Measurements from ENCODE around the gene CHRNA4. TPM values are rescaled to one million over a fixed set of nuclear protein-coding genes. Genes with fewer than 3 reads are reported as not detected.

The CHRNA4 gene
- polyA plus RNA-seq, 1 of the 3 experiments (the other 2 are of a cell fraction), result not detected

GRCh38 chr20:63308218-63308911 lies 52.8 kb downstream of the CHRNA4 start:
- 48% methylated on average over 4 of the region's 30 CpGs for WGBS (ENCODE audit: low lambda C conversion rate)

More at GRCh38 chr20:63308218-63308911, 52.8 kb downstream of the CHRNA4 start:
- H4K20me1 ChIP-seq (ENCODE audit: insufficient read depth), result no peaks in the 10 kb centered on the region
- ChIA-PET POLR2A (no interaction called here), CTCF (interaction anchor here (0.7 to 10.4 kb wide), 31 partner anchors 11 to 732 kb away, joined by 3 to 460 read pairs (median 12); partner anchors contain the start of genes CHRNA4, COL20A1 and NKAIN4)
- DNase-seq, result no peak
- H2AFZ ChIP-seq (ENCODE audit: low read depth), result no peak overlapping the region
- H3K27ac ChIP-seq (ENCODE audit: low read depth in 2 of 2, low read length in 1 of 2), result no peak overlapping the region
- no peak overlapping the region for H3K9ac ChIP-seq
- no peaks in the 10 kb centered on the region for H3K36me3 ChIP-seq (replicated peaks in 1 of 2; ENCODE audit: control insufficient read depth in 1 of 2, insufficient read depth in 2 of 2, low read length in 1 of 2)
- no peak overlapping the region for H3K4me3 ChIP-seq (ENCODE audit: low read depth in 2 of 2, low read length in 1 of 2)
- H3K9me3 ChIP-seq, result no peaks in the 10 kb centered on the region
- no peak overlapping the region for H3K4me2 ChIP-seq
- H3K79me2 ChIP-seq (ENCODE audit: insufficient read depth), result no peaks in the 10 kb centered on the region
- no peaks in the 10 kb centered on the region for H3K9me2 ChIP-seq
- peaks cover 0 to 5% of the 10 kb centered on the region in 2 experiments; a peak in 1 of 4 replicates for H3K4me1 ChIP-seq (ENCODE audit: control insufficient read depth in 1 of 2, insufficient read depth in 2 of 2, low read depth in 1 of 2, low read length in 1 of 2)
- no peaks in the 10 kb centered on the region for H3K27me3 ChIP-seq (ENCODE audit: insufficient read depth)
- TF ChIP-seq FOSL2 (IDR thresholded peaks at IDR 0.05; ENCODE audit: borderline replicate concordance, low read depth) (no peak), PBX3 (IDR thresholded peaks at IDR 0.05) (no peak), REST (IDR thresholded peaks at IDR 0.05; ENCODE audit: low read depth, low read length) (no peak), RAD21 (IDR thresholded peaks at IDR 0.05; ENCODE audit: low read length) (no peak), MEF2A (IDR thresholded peaks at IDR 0.05; ENCODE audit: borderline replicate concordance, low read depth) (no peak)
- no peaks in the 10 kb centered on the region for H3F3A ChIP-seq (replicated peaks; ENCODE audit: insufficient read depth)

Measured in SK-N-SH (cell line).